Measurements from ENCODE around the gene RBFOX2. TPM values are rescaled to one million over a fixed set of nuclear protein-coding genes. Genes with fewer than 3 reads are reported as not detected.
A peak's percentile ranks its signal among the peaks of the same experiment; 100 is the strongest.

Gene RBFOX2
- total and polyA plus RNA-seq, 4 donors = 14.2 to 53.6 (median 25.6) TPM

- Histone ChIP-seq H3K36me3 (ENCODE audit: control insufficient read depth in 4 of 4, insufficient read depth in 3 of 4, low read depth in 1 of 4, low read length in 3 of 4) (no peaks in the 10 kb centered on the region), H3K27me3 (ENCODE audit: control insufficient read depth in 4 of 4, insufficient read depth in 4 of 4, low read length in 3 of 4) (no peaks in the 10 kb centered on the region), H3K4me3 (ENCODE audit: low read depth in 1 of 3, low read length in 3 of 3) (no peak overlapping the region), H3K27ac (ENCODE audit: low read depth in 1 of 2, low read length in 2 of 2) (no peak overlapping the region), H3K9ac (ENCODE audit: low read depth in 1 of 2, low read length in 2 of 2) (no peak overlapping the region), H3K9me3 (ENCODE audit: control insufficient read depth in 4 of 4, low read length in 3 of 4) (no peaks in the 10 kb centered on the region), H3K4me1 (ENCODE audit: control insufficient read depth in 4 of 4, insufficient read depth in 4 of 4, low read length in 3 of 4) (peaks cover 0 to 9% (median 3%) of the 10 kb centered on the region in 4 donors)
- TF ChIP-seq, protein P1, sequence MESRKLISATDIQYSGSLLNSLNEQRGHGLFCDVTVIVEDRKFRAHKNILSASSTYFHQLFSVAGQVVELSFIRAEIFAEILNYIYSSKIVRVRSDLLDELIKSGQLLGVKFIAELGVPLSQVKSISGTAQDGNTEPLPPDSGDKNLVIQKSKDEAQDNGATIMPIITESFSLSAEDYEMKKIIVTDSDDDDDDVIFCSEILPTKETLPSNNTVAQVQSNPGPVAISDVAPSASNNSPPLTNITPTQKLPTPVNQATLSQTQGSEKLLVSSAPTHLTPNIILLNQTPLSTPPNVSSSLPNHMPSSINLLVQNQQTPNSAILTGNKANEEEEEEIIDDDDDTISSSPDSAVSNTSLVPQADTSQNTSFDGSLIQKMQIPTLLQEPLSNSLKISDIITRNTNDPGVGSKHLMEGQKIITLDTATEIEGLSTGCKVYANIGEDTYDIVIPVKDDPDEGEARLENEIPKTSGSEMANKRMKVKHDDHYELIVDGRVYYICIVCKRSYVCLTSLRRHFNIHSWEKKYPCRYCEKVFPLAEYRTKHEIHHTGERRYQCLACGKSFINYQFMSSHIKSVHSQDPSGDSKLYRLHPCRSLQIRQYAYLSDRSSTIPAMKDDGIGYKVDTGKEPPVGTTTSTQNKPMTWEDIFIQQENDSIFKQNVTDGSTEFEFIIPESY (IDR thresholded peaks at IDR 0.05) = no peak
- TF ChIP-seq TAF1 (conservative IDR thresholded peaks at IDR 0.05) = no peak
- TF ChIP-seq RAD21 (IDR thresholded peaks at IDR 0.05) = no peak
- no peak for TF ChIP-seq YY1 (IDR thresholded peaks at IDR 0.05)
- TF ChIP-seq, protein P2, sequence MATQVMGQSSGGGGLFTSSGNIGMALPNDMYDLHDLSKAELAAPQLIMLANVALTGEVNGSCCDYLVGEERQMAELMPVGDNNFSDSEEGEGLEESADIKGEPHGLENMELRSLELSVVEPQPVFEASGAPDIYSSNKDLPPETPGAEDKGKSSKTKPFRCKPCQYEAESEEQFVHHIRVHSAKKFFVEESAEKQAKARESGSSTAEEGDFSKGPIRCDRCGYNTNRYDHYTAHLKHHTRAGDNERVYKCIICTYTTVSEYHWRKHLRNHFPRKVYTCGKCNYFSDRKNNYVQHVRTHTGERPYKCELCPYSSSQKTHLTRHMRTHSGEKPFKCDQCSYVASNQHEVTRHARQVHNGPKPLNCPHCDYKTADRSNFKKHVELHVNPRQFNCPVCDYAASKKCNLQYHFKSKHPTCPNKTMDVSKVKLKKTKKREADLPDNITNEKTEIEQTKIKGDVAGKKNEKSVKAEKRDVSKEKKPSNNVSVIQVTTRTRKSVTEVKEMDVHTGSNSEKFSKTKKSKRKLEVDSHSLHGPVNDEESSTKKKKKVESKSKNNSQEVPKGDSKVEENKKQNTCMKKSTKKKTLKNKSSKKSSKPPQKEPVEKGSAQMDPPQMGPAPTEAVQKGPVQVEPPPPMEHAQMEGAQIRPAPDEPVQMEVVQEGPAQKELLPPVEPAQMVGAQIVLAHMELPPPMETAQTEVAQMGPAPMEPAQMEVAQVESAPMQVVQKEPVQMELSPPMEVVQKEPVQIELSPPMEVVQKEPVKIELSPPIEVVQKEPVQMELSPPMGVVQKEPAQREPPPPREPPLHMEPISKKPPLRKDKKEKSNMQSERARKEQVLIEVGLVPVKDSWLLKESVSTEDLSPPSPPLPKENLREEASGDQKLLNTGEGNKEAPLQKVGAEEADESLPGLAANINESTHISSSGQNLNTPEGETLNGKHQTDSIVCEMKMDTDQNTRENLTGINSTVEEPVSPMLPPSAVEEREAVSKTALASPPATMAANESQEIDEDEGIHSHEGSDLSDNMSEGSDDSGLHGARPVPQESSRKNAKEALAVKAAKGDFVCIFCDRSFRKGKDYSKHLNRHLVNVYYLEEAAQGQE (IDR thresholded peaks at IDR 0.05) = no peak
- TF ChIP-seq FOXA1 (IDR thresholded peaks at IDR 0.05) = no peak
- TF ChIP-seq JUND (IDR thresholded peaks at IDR 0.05) = no peak
- no peak for TF ChIP-seq HNF4A (conservative IDR thresholded peaks at IDR 0.05)
- TF ChIP-seq HNF4G (IDR thresholded peaks at IDR 0.05) = no peak
- no peak for DNase-seq (ENCODE audit: low spot score)
- 91% methylated on average over 8 of the region's 8 CpGs for WGBS
These were observed 65.3 kb downstream of the RBFOX2 start for GRCh38 chr22:35963237-35963810.

DNA sequence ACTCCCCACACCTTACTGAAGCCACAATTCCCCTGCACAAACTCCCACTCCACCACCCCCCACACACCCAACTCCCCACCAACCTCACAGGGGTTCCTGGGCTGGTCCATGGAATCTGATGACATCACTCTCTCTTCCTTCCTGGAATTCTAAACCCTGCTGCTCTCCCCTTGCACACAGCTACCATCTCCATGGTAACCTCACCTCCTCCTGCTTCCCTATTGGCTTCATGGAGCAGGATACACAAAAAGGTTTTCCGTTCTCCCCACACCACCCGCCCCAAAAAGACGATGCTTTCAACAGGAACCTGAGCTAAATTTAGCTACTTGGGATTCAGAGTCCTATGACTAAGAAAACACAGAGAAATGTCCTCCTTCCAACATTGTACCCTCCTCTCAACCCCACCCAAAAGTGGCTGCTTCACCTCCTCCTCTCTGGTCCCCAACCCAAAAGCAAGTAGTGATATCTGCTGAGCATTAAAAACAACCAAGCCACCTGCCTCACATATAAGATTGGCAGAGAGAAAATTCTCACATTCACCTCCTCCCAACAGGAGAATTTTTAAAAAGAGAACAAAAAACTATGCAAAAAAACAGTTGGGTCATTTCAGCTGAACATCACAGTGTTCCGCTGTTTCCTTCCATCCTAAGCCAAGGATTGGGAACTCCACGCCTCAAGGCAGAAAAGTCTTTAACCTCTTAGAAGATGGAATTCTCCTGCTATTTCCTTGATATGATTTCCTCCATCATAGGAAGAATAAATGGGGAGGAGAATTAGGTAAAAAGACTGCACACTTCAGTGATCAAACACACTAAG, 66.9 kb downstream of the RBFOX2 start:
- Histone ChIP-seq H3K4me1 (ENCODE audit: control insufficient read depth in 4 of 4, insufficient read depth in 4 of 4, low read length in 3 of 4) (peaks cover 0 to 9% (median 3%) of the 10 kb centered on the region in 4 donors), H3K27ac (ENCODE audit: low read depth in 1 of 2, low read length in 2 of 2) (peak overlapping the region in 1 of 2 donors; percentile 2), H3K4me3 (ENCODE audit: low read depth in 1 of 3, low read length in 3 of 3) (no peak overlapping the region), H3K36me3 (ENCODE audit: control insufficient read depth in 4 of 4, insufficient read depth in 3 of 4, low read depth in 1 of 4, low read length in 3 of 4) (no peaks in the 10 kb centered on the region), H3K27me3 (ENCODE audit: control insufficient read depth in 4 of 4, insufficient read depth in 4 of 4, low read length in 3 of 4) (no peaks in the 10 kb centered on the region), H3K9ac (ENCODE audit: low read depth in 1 of 2, low read length in 2 of 2) (no peak overlapping the region), H3K9me3 (ENCODE audit: control insufficient read depth in 4 of 4, low read length in 3 of 4) (no peaks in the 10 kb centered on the region)
- 71% methylated on average over 5 of the region's 5 CpGs for WGBS
- no peak for DNase-seq (ENCODE audit: low spot score)
- TF ChIP-seq TAF1 (conservative IDR thresholded peaks at IDR 0.05) (no peak), JUND (IDR thresholded peaks at IDR 0.05) (peak in 1 of 2 donors; percentile 33)

- TF ChIP-seq JUND (IDR thresholded peaks at IDR 0.05) (no peak), NR2F2 (IDR thresholded peaks at IDR 0.05) (no peak)
- no peak overlapping the region for H3K27ac ChIP-seq (ENCODE audit: low read depth in 1 of 2, low read length in 2 of 2)
- no peak overlapping the region for H3K4me3 ChIP-seq (ENCODE audit: low read depth in 1 of 3, low read length in 3 of 3)
- no peak overlapping the region for H3K9ac ChIP-seq (ENCODE audit: low read depth in 1 of 2, low read length in 2 of 2)
- H3K27me3 ChIP-seq (ENCODE audit: control insufficient read depth in 4 of 4, insufficient read depth in 4 of 4, low read length in 3 of 4) = no peaks in the 10 kb centered on the region
- no peaks in the 10 kb centered on the region for H3K9me3 ChIP-seq (ENCODE audit: control insufficient read depth in 4 of 4, low read length in 3 of 4)
- 88% methylated on average over 2 of the region's 2 CpGs for WGBS
- DNase-seq (ENCODE audit: low spot score) = no peak
- no peaks in the 10 kb centered on the region for H3K36me3 ChIP-seq (ENCODE audit: control insufficient read depth in 4 of 4, insufficient read depth in 3 of 4, low read depth in 1 of 4, low read length in 3 of 4)
- H3K4me1 ChIP-seq (ENCODE audit: control insufficient read depth in 4 of 4, insufficient read depth in 4 of 4, low read length in 3 of 4) = peaks cover 0 to 6% (median 3%) of the 10 kb centered on the region in 4 donors
These were observed 67.8 kb downstream of the RBFOX2 start for GRCh38 chr22:35960854-35961253.
